A549 (cell line): ENCODE measurements around the gene NUDCD2.

Experiments used
- BHLHE40 ChIP-seq: IDR thresholded peaks from 2 replicates; pipeline ENCODE4 v1.6.1; 2012; ENCODE audit warnings: low read depth, low read length, inconsistent platforms
- CBX8 ChIP-seq: fragments of 200-600 bp; sonication (generic); IDR thresholded peaks from 2 replicates; pipeline ENCODE4 v1.6.1; 2016
- CTCF ChIP-seq: fragments of >200 bp; sonication (Bioruptor Twin); formaldehyde crosslinking; IDR thresholded peaks from 3 replicates; pipeline ENCODE4 v1.5.1; 2016
- GATA3 ChIP-seq: IDR thresholded peaks from 2 replicates; pipeline ENCODE4 v1.6.1; 2012; ENCODE audit warnings: borderline replicate concordance
- MYC ChIP-seq: IDR thresholded peaks from 2 replicates; pipeline ENCODE4 v1.6.1; 2012; ENCODE audit warnings: mild to moderate bottlenecking, inconsistent platforms, low read length, improper control_type of control experiment, borderline replicate concordance
- NPAS2 ChIP-seq: fragments of 250-450 bp; sonication (Bioruptor Pico); IDR thresholded peaks from 2 replicates; pipeline ENCODE4 v1.8.0; 2022; ENCODE audit warnings: mild to moderate bottlenecking, moderate library complexity, borderline replicate concordance
- PBX3 ChIP-seq: IDR thresholded peaks from 2 replicates; pipeline ENCODE4 v1.6.1; 2012
- POLR2A ChIP-seq: IDR thresholded peaks from 2 replicates; pipeline ENCODE4 v1.6.1; 2012; ENCODE audit warnings: mild to moderate bottlenecking, low read length
- RCOR1 ChIP-seq: fragments of 150-350 bp; IDR thresholded peaks from 2 replicates; pipeline ENCODE4 v1.6.1; 2014; ENCODE audit warnings: antibody characterized with exemption, low read length, low read depth
- REST ChIP-seq: fragments of 200-600 bp; sonication (generic); IDR thresholded peaks from 2 replicates; pipeline ENCODE4 v1.6.1; 2016; ENCODE audit warnings: antibody characterized with exemption, mild to moderate bottlenecking, moderate library complexity
- USF2 ChIP-seq: fragments of 450-650 bp; IDR thresholded peaks from 2 replicates; pipeline ENCODE4 v1.6.1; 2014; ENCODE audit warnings: antibody characterized with exemption

GRCh38 chr5:163447191-163447590 is 12.7 kb downstream of the NUDCD2 start:
- TF ChIP-seq CTCF (no peak), CBX8 (no peak), POLR2A (no peak), GATA3 (no peak), REST (no peak), NPAS2 (CRISPR knock-in tag) (no peak), RCOR1 (no peak), USF2 (no peak), PBX3 (no peak), MYC (no peak), BHLHE40 (no peak)
